NCI-H1092 treated with DMSO at 0.1 percent for 48 hours (cell line): ENCODE results near the gene NR4A3.

Experiments
- DNase-seq: peaks from one replicate; lab custom pipeline; 2025; lab: John Stamatoyannopoulos, UW

NR4A3 gene

GRCh38 chr9:99814359-99814758, 7.3 kb upstream of the NR4A3 start:
- no peak for DNase-seq

DNA sequence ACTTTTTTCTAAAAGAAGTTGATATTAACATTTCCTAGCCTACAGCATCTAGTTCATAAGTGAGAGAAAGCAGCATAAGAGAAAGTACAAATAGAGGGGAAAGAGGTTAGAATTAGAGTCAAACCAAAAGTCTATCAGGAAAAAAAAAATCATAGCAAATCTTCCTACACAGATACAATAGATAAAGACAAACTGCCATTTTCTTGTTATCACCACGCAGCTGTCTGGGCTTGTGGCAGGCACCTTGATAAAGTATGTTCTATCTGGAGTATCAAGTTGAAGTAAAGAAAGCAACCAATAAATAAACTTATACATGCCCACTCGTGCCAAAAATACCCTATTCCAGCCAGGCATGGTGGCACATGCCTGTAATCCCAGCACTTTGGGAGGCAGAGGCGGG, 5.3 kb upstream of the NR4A3 start:
- no peak for DNase-seq

DNA sequence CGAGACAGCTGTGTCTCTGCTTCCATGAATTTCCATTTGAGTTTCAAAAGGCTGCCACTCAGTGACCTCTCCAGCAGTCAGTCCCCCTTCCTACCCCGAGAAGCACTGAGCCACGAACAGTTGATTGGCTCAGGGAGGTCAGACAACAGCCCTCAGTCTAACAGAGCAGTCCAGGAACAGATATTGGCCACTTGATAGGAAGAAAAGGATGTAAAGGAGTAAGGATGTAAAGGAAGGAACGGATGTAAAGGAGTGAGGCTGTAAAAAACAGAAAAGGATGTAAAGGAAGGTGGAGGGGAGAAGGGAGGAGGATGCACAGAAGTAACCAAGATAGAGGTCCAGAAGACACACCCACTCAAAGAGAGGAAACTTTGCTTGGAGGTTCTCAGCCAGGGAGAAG, 3.2 kb upstream of the NR4A3 start:
- no peak for DNase-seq

DNA sequence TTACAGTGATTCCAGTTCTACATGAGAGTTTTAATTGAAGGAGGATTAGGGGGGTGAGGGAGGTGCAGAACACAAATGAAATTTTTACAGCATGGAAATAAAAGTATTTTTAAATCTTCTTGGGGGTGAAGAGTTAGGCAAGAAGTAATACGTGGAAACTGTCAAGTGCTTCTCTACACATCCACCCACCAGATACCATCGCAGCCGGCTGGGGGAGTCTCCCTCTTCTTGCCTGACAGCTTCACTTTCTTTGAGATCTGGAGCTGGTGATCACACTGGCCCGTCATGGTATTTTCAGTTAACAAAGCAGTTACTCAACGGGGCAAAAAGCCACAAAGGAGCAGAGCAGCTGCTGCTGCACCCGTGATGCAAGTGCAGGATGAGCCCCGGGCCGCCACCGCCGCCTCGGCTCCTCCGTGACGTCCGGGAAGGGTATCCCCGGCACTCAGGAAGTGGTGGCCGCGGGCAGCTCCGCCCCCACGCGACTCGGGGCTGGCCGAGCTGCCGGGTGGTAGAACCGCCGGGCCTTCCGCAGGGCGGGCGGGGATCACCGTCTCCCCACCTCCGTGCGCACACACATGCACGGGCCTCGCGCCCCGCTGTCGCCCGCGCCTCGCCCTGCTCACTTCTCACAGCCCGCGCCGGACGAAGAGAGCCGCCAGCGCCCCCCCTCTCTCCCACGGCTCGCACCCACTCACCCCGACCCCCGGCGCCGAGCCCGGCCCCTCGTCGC, 2.4 kb upstream of the NR4A3 start:
- DNase-seq = peak; percentile 81

- peak; percentile 94 for DNase-seq
Observed at GRCh38 chr9:99819856-99820684, 1.6 kb upstream of the NR4A3 start.

- DNase-seq = peak; percentile 64
Observed at GRCh38 chr9:99820685-99821395, 845 bp upstream of the NR4A3 start.

GRCh38 chr9:99822109-99822805, 572 bp downstream of the NR4A3 start:
- DNase-seq = peak; percentile 39

- peak; percentile 26 for DNase-seq
Observed at GRCh38 chr9:99822806-99823591, 1.3 kb downstream of the NR4A3 start.

DNA sequence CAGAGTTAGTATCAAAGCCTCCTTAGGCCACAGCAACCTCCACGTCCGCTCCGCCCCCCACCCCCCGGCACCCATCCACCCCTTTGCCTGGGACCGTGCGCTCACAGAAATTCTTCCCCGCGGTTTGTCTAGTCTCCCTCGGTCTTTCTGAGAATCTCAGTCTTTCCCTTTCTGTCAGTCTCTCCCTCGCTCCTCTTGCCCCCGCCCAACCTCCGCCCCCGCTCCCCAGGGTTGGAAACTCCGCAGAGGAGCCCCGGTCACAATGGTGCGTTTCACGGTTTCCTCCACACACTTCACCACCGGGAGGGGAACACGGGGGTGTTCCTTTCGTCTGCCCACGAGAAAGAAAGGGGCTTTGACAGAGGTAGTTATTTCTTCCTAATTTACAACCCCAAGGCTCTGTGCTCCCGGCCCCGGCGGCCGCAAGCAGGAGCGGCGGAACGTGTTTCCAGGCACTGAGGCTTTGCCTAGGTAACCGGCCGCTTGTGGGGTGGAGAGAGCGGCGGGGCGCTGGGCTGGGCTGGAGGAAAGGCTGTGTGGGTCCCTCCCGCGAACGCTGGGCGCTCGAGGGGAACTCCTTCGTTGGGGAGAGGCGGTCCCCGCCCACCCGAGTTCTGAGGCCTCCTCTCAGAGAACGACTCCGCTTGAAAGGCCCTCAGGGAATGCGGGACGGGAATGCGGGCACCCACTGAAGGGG, 2.1 kb downstream of the NR4A3 start:
- peak; percentile 35 for DNase-seq

GRCh38 chr9:99824378-99825171, 2.9 kb downstream of the NR4A3 start:
- no peak for DNase-seq

GRCh38 chr9:99825172-99826046, 3.7 kb downstream of the NR4A3 start:
- DNase-seq = no peak

DNA sequence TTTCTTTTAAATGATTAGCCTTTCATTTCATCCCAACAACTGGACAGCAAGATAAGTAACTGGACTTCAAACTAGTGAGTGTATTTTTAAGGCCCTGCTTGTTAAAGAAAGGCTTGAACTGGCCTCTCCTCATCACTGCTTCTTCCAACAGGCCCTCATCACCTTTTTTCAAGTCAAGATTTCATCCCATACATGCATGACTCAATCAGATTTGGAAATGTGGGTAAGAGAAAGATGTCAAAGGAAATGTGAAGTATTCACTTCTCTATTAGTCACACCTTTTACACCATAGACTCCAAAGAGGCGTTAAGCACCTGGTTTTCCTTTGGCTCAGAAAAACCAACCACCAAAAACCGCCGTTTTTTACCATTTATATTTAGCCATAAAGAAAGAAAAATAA, 4.9 kb downstream of the NR4A3 start:
- DNase-seq = no peak

- no peak for DNase-seq
Observed at GRCh38 chr9:99827244-99827643, 5.6 kb downstream of the NR4A3 start.

DNA sequence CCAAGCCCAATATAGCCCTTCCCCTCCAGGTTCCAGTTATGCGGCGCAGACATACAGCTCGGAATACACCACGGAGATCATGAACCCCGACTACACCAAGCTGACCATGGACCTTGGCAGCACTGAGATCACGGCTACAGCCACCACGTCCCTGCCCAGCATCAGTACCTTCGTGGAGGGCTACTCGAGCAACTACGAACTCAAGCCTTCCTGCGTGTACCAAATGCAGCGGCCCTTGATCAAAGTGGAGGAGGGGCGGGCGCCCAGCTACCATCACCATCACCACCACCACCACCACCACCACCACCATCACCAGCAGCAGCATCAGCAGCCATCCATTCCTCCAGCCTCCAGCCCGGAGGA, 6.3 kb downstream of the NR4A3 start:
- no peak for DNase-seq

GRCh38 chr9:99828417-99829176, 6.9 kb downstream of the NR4A3 start:
- DNase-seq = no peak

GRCh38 chr9:99831857-99832557, 10.3 kb downstream of the NR4A3 start:
- no peak for DNase-seq

DNA sequence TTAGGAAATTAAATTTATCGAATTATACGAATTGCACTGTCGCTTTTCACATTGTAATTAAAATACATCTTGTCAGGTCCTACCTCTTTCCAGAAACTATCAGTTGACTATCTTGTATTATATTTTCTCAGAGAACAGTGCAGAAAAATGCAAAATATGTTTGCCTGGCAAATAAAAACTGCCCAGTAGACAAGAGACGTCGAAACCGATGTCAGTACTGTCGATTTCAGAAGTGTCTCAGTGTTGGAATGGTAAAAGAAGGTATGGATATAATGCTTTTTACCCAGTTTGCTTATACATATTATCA, 10.8 kb downstream of the NR4A3 start:
- DNase-seq = no peak

GRCh38 chr9:99833735-99834134, 12.1 kb downstream of the NR4A3 start:
- no peak for DNase-seq
